Thyroid gland (tissue), 4 donors: Measurements from ENCODE around the gene KLHL20. TPM values are rescaled to one million over a fixed set of nuclear protein-coding genes. Genes with fewer than 3 reads are reported as not detected.

ENCODE experiments used
- DNase-seq, 2 donors: peaks; one replicate each; pipeline ENCODE4 v3.0.0-alpha.2; 2019
- H3K27ac ChIP-seq, 3 donors: fragments of 200-600 bp; sonication (generic); 1 replicate in 2 of 3; 2 replicates in 1 of 3; pipeline ENCODE4 v1.5.1; 2016 to 2019; ENCODE audit warnings: mild to moderate bottlenecking in 1 of 3, moderate library complexity in 1 of 3
- H3K27me3 ChIP-seq: fragments of 200-600 bp; sonication (generic); one replicate; pipeline ENCODE4 v1.5.1; 2019
- H3K36me3 ChIP-seq, 2 donors: fragments of 200-600 bp; sonication (generic); one replicate each; pipeline ENCODE4 v1.5.1; 2016 to 2019
- H3K4me1 ChIP-seq, 2 donors: fragments of 200-600 bp; sonication (generic); one replicate each; pipeline ENCODE4 v1.5.1; 2017 to 2019
- H3K4me3 ChIP-seq, 3 donors: fragments of 200-600 bp; sonication (generic); replicated peaks in 1 of 3; 1 replicate in 2 of 3; 2 replicates in 1 of 3; pipeline ENCODE4 v1.5.1; 2016; ENCODE audit warnings: mild to moderate bottlenecking in 1 of 3
- H3K9me3 ChIP-seq: fragments of 200-600 bp; sonication (generic); one replicate; pipeline ENCODE4 v1.5.1; 2017
- POLR2A ChIP-seq, 2 donors: fragments of 450-650 bp; IDR thresholded peaks; one replicate each; pipeline ENCODE4 v1.6.1; 2017; ENCODE audit warnings: antibody characterized with exemption in 2 of 2, mild to moderate bottlenecking in 2 of 2, moderate library complexity in 1 of 2
- WGBS, 2 donors: methylation state at CpG; one replicate each; pipeline ENCODE4 v1.1.5; 2017; 5-methylcytosine and 5-hydroxymethylcytosine counted together
- intact Hi-C: fragments of 100-400 bp; cut with DNase I; formaldehyde crosslinking; loops from one replicate; pipeline ENCODE4 v1.15.1; 2023
- total RNA-seq, 4 donors: library from RNA; depleted of rRNA; stranded (reverse); fragments of >200 nt; gene quantifications; one replicate each; pipeline ENCODE4 v1.2.3, GENCODE V29; 2016
- TF ChIP-seq, protein P1 (sequence below), 6 experiments: fragments of 200-600 bp in 3 of 6; fragments of 450-650 bp in 3 of 6; sonication (generic) in 3 of 6; IDR thresholded peaks; one replicate each; pipeline ENCODE4 v1.5.1; 2016 to 2019; ENCODE audit warnings: antibody characterized with exemption in 6 of 6, mild to moderate bottlenecking in 2 of 6, inconsistent platforms in 1 of 6, moderate library complexity in 1 of 6

The KLHL20 gene
- total RNA-seq, 4 donors from 2014 or later: 23.2 to 36.4 (median 28.1) TPM

DNA sequence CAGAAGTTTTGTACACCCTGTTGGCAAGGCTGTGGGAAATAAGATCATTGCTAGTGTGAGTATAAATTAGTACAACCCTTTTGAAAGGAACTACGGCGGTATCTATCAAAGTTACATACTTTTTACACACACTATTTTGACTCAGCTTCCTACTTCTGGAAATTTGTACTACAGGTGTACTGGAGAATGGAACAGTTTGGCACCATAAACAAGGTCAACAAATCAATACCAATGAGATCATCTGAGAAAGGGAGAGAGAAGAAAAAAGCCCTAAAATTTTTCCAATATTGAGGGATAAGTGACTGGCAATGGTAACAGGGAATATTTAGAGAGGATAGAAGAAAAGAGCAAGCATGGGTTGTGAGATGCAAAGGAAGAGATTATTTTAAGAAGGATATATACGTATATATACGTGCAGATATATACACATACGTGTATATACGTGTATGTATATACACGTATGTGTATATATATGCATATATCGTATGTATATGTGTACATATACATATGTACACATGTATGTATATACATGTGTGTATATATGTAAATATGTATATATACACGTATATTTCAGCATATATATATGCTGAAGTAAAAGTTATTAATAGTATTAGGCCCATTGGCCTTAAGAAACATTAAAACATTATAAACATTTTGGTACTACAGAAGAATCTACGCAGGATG lies 27.6 kb downstream of the KLHL20 start:
- H3K36me3 ChIP-seq: no peaks in the 10 kb centered on the region
- H3K27ac ChIP-seq: no peak overlapping the region
- DNase-seq: no peak
- no peaks in the 10 kb centered on the region for H3K27me3 ChIP-seq
- intact Hi-C loops: no loop called here
- no peak overlapping the region for H3K4me3 ChIP-seq
- no peak for TF ChIP-seq POLR2A (IDR thresholded peaks at IDR 0.05)
- TF ChIP-seq, protein P1, sequence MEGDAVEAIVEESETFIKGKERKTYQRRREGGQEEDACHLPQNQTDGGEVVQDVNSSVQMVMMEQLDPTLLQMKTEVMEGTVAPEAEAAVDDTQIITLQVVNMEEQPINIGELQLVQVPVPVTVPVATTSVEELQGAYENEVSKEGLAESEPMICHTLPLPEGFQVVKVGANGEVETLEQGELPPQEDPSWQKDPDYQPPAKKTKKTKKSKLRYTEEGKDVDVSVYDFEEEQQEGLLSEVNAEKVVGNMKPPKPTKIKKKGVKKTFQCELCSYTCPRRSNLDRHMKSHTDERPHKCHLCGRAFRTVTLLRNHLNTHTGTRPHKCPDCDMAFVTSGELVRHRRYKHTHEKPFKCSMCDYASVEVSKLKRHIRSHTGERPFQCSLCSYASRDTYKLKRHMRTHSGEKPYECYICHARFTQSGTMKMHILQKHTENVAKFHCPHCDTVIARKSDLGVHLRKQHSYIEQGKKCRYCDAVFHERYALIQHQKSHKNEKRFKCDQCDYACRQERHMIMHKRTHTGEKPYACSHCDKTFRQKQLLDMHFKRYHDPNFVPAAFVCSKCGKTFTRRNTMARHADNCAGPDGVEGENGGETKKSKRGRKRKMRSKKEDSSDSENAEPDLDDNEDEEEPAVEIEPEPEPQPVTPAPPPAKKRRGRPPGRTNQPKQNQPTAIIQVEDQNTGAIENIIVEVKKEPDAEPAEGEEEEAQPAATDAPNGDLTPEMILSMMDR (IDR thresholded peaks at IDR 0.05): no peak
- H3K4me1 ChIP-seq: no peaks in the 10 kb centered on the region
- H3K9me3 ChIP-seq: no peaks in the 10 kb centered on the region
- 97 to 98% methylated on average over 10 of the region's 10 CpGs for WGBS, 2 donors

DNA sequence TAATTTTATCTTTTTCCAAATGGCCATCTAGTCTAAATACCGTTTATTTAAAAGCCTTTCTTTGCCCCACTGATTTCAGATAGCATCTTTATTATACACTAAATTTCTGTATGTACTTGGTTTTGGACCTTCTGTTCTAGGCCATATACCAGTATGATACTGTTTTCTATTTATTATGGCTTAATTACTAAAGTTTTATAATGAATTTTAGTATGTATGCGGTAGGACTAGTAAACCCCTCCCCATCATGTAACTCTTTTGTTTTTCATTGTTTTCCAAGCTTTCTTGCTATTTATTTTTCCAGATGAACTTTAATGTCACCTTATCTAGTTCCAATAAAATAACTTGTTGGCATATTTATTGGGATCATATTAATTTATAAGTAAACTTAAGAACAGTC lies 29.9 kb downstream of the KLHL20 start:
- intact Hi-C loops: no loop called here
- H3K36me3 ChIP-seq: no peaks in the 10 kb centered on the region
- DNase-seq: no peak
- H3K4me3 ChIP-seq: no peak overlapping the region
- no peaks in the 10 kb centered on the region for H3K9me3 ChIP-seq
- no peak overlapping the region for H3K27ac ChIP-seq
- TF ChIP-seq, protein P1 (IDR thresholded peaks at IDR 0.05): no peak
- TF ChIP-seq POLR2A (IDR thresholded peaks at IDR 0.05): no peak
- H3K4me1 ChIP-seq: no peaks in the 10 kb centered on the region
- WGBS, 2 donors: 93 to 97% methylated on average over 2 of the region's 2 CpGs
- H3K27me3 ChIP-seq: no peaks in the 10 kb centered on the region

DNA sequence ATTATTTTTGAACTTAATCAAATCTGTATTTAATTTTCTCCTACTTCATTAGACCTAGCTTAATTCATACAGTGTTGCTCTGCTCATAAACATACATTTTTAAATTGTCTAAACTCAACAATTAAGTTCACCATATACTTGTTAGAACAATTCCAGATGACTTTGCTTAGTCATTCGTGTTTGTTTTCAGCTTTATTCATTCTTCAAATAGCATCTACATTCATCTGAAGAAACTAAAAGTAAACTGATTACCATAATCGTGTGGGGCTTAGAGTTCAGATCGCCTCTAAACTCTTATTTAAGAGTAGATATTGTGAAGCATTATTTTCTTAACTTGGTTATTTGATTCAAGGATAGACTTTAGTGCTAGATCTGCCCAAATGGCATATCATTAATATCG lies 34.4 kb downstream of the KLHL20 start:
- TF ChIP-seq, protein P1 (IDR thresholded peaks at IDR 0.05): no peak
- TF ChIP-seq POLR2A (IDR thresholded peaks at IDR 0.05): no peak
- Histone ChIP-seq H3K27me3 (no peaks in the 10 kb centered on the region), H3K36me3 (peaks cover 0 to 8% of the 10 kb centered on the region in 2 donors), H3K9me3 (no peaks in the 10 kb centered on the region), H3K4me1 (no peaks in the 10 kb centered on the region), H3K27ac (no peak overlapping the region), H3K4me3 (no peak overlapping the region)
- DNase-seq: no peak
- intact Hi-C loops: no loop called here
- WGBS, 2 donors: 97 to 99% methylated on average over 4 of the region's 4 CpGs

GRCh38 chr1:173753830-173754229 lies 39.0 kb downstream of the KLHL20 start:
- no peaks in the 10 kb centered on the region for H3K4me1 ChIP-seq
- no peaks in the 10 kb centered on the region for H3K27me3 ChIP-seq
- no peak for TF ChIP-seq POLR2A (IDR thresholded peaks at IDR 0.05)
- TF ChIP-seq, protein P1 (IDR thresholded peaks at IDR 0.05): no peak
- no peak overlapping the region for H3K4me3 ChIP-seq
- no peak for DNase-seq
- intact Hi-C loops: no loop called here
- H3K27ac ChIP-seq: no peak overlapping the region
- peaks cover 29 to 35% of the 10 kb centered on the region in 2 donors for H3K36me3 ChIP-seq
- H3K9me3 ChIP-seq: no peaks in the 10 kb centered on the region

GRCh38 chr1:173757666-173758065 lies 42.9 kb downstream of the KLHL20 start:
- intact Hi-C loops: no loop called here
- Histone ChIP-seq H3K36me3 (peaks cover 34 to 38% of the 10 kb centered on the region in 2 donors), H3K4me3 (no peak overlapping the region), H3K27ac (no peak overlapping the region), H3K9me3 (no peaks in the 10 kb centered on the region), H3K4me1 (no peaks in the 10 kb centered on the region), H3K27me3 (no peaks in the 10 kb centered on the region)
- TF ChIP-seq POLR2A (IDR thresholded peaks at IDR 0.05): no peak
- TF ChIP-seq, protein P1 (IDR thresholded peaks at IDR 0.05): no peak
- no peak for DNase-seq
- WGBS, 2 donors: 97 to 98% methylated on average over 4 of the region's 4 CpGs
